H1 (cell line): ENCODE measurements around the gene CCSER2. TPM values are rescaled to one million over a fixed set of nuclear protein-coding genes. Genes with fewer than 3 reads are reported as not detected.

Source experiments
- PHF8 ChIP-seq: fragments of 200-600 bp; sonication (generic); conservative IDR thresholded peaks from 2 replicates; pipeline ENCODE4 v1.7.1; 2012; ENCODE audit warnings: low read depth, mild to moderate bottlenecking, inconsistent platforms, low read length, moderate library complexity
- RAD21 ChIP-seq, 2 experiments: IDR thresholded peaks in 1 of 2; conservative IDR thresholded peaks in 1 of 2; 2 replicates each; pipeline ENCODE4 v1.6.1; 2011; ENCODE audit warnings: low read depth in 2 of 2, low read length in 2 of 2, improper control_type of control experiment in 1 of 2, inconsistent platforms in 1 of 2, mild to moderate bottlenecking in 1 of 2, moderate library complexity in 1 of 2
- TEAD4 ChIP-seq: IDR thresholded peaks from 2 replicates; pipeline ENCODE4 v1.6.1; 2012; ENCODE audit warnings: low read depth, low read length, inconsistent platforms, mixed read lengths
- polyA plus RNA-seq, 7 experiments: library from polyadenylated mRNA; depleted of rRNA in 3 of 7; stranded (reverse) in 5 of 7; unstranded in 2 of 7; fragments of >200 nt in 5 of 7; fragments of 200-250 nt in 2 of 7; gene quantifications; 1 replicate in 5 of 7; 2 replicates in 1 of 7; 4 replicates in 1 of 7; pipeline versions ENCODE4 v1.2.1 to v1.2.3, GENCODE V29; 2011 to 2013; ENCODE audit warnings: missing spikeins in 2 of 7, mixed read lengths in 2 of 7
- total RNA-seq: library from RNA; stranded (reverse); fragmentation: NEBNext Ultra II Directional; extraction: Animal tissue kit (Norgen Biotek cat#: 25700); gene quantifications from 2 replicates; pipeline ENCODE4 v1.2.1, GENCODE V29; 2021
- TF ChIP-seq, protein P1 (sequence below): fragments of 300-600 bp; sonication (generic); IDR thresholded peaks from 2 replicates; pipeline ENCODE4 v1.7.1; 2012; ENCODE audit warnings: low read length, moderate library complexity, mild to moderate bottlenecking, inconsistent platforms; ENCODE audit not compliant: insufficient replicate concordance

The CCSER2 gene
- total and polyA plus RNA-seq, 2 of the 8 experiments (the other 6 are each of a cell fraction or from before 2014, with no cell fraction given) = 6.9 to 30.5 TPM

DNA sequence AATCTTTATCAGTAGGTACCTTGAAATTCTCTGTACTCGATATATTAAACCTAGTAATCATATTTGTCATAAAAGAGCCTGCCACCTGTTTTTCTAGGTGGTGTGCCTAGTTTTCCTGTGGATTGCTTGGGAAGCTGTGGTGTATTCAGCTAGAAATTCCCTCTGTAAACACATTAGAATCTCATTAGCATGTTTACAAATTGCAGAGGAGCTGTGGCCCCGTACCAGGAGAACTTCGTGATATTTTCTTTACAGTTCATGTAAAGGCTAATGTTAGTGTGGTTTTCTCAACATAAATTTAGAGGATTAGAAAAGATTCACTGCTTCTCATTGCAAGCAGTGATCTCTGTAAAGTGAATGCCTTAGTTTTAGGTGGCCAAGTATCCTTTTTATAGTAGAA is 144.7 kb downstream of the CCSER2 start (continued):
- TF ChIP-seq, protein P1, sequence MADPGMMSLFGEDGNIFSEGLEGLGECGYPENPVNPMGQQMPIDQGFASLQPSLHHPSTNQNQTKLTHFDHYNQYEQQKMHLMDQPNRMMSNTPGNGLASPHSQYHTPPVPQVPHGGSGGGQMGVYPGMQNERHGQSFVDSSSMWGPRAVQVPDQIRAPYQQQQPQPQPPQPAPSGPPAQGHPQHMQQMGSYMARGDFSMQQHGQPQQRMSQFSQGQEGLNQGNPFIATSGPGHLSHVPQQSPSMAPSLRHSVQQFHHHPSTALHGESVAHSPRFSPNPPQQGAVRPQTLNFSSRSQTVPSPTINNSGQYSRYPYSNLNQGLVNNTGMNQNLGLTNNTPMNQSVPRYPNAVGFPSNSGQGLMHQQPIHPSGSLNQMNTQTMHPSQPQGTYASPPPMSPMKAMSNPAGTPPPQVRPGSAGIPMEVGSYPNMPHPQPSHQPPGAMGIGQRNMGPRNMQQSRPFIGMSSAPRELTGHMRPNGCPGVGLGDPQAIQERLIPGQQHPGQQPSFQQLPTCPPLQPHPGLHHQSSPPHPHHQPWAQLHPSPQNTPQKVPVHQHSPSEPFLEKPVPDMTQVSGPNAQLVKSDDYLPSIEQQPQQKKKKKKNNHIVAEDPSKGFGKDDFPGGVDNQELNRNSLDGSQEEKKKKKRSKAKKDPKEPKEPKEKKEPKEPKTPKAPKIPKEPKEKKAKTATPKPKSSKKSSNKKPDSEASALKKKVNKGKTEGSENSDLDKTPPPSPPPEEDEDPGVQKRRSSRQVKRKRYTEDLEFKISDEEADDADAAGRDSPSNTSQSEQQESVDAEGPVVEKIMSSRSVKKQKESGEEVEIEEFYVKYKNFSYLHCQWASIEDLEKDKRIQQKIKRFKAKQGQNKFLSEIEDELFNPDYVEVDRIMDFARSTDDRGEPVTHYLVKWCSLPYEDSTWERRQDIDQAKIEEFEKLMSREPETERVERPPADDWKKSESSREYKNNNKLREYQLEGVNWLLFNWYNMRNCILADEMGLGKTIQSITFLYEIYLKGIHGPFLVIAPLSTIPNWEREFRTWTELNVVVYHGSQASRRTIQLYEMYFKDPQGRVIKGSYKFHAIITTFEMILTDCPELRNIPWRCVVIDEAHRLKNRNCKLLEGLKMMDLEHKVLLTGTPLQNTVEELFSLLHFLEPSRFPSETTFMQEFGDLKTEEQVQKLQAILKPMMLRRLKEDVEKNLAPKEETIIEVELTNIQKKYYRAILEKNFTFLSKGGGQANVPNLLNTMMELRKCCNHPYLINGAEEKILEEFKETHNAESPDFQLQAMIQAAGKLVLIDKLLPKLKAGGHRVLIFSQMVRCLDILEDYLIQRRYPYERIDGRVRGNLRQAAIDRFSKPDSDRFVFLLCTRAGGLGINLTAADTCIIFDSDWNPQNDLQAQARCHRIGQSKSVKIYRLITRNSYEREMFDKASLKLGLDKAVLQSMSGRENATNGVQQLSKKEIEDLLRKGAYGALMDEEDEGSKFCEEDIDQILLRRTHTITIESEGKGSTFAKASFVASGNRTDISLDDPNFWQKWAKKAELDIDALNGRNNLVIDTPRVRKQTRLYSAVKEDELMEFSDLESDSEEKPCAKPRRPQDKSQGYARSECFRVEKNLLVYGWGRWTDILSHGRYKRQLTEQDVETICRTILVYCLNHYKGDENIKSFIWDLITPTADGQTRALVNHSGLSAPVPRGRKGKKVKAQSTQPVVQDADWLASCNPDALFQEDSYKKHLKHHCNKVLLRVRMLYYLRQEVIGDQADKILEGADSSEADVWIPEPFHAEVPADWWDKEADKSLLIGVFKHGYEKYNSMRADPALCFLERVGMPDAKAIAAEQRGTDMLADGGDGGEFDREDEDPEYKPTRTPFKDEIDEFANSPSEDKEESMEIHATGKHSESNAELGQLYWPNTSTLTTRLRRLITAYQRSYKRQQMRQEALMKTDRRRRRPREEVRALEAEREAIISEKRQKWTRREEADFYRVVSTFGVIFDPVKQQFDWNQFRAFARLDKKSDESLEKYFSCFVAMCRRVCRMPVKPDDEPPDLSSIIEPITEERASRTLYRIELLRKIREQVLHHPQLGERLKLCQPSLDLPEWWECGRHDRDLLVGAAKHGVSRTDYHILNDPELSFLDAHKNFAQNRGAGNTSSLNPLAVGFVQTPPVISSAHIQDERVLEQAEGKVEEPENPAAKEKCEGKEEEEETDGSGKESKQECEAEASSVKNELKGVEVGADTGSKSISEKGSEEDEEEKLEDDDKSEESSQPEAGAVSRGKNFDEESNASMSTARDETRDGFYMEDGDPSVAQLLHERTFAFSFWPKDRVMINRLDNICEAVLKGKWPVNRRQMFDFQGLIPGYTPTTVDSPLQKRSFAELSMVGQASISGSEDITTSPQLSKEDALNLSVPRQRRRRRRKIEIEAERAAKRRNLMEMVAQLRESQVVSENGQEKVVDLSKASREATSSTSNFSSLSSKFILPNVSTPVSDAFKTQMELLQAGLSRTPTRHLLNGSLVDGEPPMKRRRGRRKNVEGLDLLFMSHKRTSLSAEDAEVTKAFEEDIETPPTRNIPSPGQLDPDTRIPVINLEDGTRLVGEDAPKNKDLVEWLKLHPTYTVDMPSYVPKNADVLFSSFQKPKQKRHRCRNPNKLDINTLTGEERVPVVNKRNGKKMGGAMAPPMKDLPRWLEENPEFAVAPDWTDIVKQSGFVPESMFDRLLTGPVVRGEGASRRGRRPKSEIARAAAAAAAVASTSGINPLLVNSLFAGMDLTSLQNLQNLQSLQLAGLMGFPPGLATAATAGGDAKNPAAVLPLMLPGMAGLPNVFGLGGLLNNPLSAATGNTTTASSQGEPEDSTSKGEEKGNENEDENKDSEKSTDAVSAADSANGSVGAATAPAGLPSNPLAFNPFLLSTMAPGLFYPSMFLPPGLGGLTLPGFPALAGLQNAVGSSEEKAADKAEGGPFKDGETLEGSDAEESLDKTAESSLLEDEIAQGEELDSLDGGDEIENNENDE = no peak
- TF ChIP-seq RAD21 (IDR thresholded peaks at IDR 0.05 in 1 of 2, conservative IDR thresholded peaks at IDR 0.05 in 1 of 2; ENCODE audit: low read depth in 2 of 2, low read length in 2 of 2) = no peak
- TF ChIP-seq TEAD4 = no peak
- TF ChIP-seq PHF8 = no peak
- TF ChIP-seq, all 59 proteins: peak for 0
